NCI-H748 (cell line): ENCODE data around the gene ASPSCR1.

Experiments used
- DNase-seq: peaks from one replicate; lab custom pipeline; 2025; ENCODE audit not compliant: unreplicated experiment; lab: John Stamatoyannopoulos, UW

ASPSCR1 gene

DNA sequence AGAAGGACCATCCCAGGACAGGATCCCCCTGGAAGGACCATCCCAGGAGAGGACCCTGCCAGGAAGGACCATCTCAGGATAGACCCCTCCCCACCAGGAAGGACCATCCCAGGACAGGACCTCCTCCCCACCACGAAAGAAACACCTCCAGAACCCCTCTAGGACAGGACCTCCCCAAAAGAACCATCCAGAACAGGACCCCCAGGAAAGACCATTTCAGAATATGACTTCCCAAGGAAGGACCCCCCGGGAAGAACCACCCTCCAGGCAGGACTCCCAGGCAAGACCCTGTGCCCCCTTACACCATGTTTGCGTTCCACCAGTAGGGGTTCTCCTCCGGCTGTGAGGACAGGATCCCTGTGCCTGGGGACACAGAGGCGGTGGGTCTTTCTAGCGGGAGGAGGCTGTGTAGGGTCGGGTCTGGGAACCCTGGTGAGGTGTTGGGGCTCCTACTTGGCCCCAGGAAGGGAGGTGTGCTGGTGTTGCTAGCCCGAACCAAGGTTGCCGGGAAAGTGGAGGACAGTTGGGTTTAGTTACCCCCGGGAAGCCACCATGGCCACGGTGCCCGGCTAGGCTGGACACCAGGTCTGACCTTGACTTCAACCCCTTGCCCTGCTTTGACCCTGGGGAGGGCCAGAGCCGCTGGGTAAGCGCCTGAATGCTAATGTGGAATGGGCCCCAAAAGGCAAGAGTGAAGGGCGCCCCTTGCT lies 18.6 kb upstream of the ASPSCR1 start:
- no peak for DNase-seq

- peak; percentile 73 for DNase-seq
These were observed 17.9 kb upstream of the ASPSCR1 start for GRCh38 chr17:81959362-81960129.

DNA sequence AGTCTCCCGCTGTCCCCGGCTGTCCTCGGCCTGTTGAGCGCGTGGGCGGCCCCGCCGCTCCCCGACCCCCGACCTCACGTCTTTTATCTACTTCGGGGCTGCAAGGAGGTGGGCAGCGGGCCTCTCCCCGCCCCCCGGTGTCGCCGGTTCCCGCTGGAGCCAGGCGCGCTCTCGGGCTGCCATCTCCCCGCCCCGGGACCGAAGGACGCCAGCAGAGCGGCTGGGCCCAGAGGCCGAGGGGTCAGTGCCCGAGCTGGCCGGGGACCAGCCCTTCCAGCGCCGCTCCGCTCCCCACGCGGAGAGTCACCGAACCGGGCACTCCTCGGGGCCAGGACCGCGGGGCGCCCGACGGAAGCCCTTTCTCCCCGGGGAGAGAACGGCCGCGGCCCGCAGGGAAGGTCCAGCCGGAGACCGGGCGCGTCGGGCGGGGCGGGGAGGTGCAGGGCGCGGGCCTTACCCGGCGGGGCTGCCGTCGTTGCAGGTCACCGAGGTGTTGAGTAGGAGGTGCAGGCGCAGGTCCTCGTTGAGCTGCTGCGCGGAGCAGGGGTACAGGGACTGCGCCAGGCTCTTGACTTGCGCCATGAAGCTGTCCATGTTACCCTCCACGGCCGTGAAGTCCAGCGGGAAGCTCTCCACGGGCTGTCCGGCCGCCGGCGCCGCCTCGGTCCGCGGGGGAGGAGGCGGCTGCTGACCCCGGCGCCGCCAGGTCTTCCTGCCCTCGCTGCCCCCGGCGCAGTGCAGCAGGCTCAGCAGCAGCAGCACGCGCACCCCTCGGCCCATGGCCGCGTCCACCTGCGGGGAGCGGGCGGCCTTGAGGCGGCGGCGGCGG lies 17.1 kb upstream of the ASPSCR1 start:
- DNase-seq: peak; percentile 52

DNA sequence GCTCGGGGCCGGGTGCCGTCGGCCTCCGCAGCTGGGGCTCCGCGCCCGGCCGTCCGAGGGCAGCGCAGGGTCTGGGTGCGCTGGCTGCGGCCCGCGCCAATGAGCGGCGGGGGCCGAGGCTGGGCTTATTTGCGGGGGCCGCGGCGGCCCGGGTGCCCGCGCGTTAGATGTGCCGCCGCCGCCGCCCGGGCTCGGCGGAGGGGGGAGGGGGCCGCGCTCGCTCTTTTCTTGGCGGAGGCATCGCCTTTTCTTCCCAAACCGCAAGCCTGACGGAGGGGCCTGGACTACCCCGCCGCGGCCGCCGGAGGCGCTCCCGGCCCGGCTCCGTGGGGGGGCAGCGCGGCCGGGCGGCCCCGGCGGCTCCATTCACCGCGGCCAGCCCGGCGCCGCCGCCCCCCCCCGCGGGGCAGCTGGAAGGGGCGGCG lies 16.3 kb upstream of the ASPSCR1 start, which contains the start of gene NOTUM:
NOTUM (minus strand) TSS at position 101 of the 425 bp plus-strand sequence. CDS start 278 bp downstream, outside the sequence.
- DNase-seq: peak; percentile 58

DNA sequence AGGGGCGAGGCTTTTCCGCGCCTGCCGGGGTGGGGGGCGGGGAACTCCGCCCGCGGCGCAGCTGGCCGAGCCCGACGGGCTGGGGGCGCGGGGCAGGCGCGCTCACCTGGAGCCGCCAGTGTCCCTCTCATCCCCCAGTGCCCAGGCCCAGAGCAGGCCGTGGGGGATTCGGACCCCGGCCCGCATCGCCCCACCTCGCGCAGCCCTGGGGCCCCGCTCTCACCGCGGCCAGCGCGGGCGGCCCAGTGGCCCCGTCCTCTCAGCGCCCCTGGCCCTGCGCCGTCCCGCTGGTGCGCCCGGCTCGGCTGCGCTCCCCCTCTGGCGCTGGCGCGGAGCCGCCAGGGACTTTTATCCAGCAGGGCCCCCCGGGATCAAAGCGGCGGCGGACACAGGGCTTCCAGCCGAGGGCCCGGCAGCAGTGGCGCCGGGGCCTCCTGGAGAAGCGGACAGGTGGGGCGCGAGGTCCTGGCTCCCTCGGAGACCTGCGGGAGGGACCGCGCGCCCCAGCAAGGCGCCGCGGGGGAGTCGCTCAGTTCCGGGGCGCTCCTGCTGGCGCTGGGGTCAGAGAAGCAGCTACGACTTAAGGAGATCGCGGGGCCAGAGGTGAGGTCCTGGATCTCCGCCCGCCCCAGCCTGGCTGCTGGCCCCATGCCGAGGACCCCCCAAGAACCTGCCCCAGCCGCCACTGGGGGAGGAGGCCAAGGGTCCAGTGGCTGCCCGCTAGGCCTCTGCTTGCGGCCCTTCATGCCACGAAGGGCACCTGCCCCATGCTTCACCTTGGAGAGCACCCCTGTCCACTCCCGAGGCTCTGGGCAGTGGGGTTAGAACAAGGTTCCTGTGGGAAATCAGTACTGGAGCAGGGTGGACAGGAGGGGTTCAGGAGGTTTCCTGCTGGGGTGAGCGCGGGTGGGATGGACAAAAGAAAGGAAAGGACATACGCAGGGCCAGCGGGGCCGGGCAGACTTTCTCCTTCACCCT lies 15.6 kb upstream of the ASPSCR1 start:
- DNase-seq: peak; percentile 58

GRCh38 chr17:81962499-81963441 lies 14.7 kb upstream of the ASPSCR1 start:
- no peak for DNase-seq

GRCh38 chr17:81964081-81964849 lies 13.2 kb upstream of the ASPSCR1 start:
- no peak for DNase-seq

- peak; percentile 49 for DNase-seq
These were observed 10.8 kb upstream of the ASPSCR1 start for GRCh38 chr17:81966343-81967243.

GRCh38 chr17:81967244-81967532 lies 10.2 kb upstream of the ASPSCR1 start:
- no peak for DNase-seq

DNA sequence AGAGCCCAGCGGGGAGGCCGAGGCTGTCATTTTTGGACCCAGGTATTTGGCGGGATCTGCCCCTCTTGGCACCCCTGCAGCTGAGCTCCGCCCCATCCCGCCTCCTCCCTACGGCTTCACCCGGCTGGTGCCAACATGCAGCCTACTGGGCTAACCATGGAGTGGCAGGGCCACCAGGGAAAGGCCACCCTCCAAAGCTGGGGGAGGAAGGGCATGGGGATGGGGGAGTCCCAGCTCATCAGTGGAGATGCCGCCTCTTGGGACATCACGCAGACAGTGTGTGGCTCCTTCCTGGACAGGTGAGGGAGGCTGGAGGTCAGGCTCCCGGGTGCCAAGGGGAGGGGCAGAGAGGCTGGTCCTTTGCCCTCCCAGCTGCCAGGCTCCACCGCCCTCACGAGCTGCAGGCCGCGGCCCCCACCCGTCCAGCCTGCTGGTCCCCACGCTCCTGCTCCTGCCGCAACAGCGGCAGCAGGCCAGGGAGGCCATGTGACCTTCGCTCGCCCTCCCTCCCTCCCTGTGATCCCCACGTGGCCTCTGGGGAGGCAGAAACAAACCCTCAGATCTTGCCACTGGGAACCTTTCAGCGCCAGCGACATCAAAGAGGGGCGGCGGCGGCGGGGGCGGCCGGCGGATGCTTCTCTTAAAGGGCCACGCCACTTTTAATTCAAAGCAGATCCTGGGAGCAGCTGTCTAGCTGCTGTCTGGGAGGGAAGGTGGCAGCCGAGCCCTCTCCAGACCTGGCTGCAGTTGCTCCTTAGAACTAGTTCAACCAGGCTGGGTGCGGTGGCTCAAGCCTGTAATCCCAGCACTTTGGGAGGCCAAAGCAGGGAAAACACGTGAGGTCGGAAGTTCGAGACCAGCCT lies 9.7 kb upstream of the ASPSCR1 start:
- peak; percentile 52 for DNase-seq

- no peak for DNase-seq
These were observed 9.1 kb upstream of the ASPSCR1 start for GRCh38 chr17:81968396-81968745.

- no peak for DNase-seq
These were observed 8.3 kb upstream of the ASPSCR1 start for GRCh38 chr17:81968850-81969812.

- no peak for DNase-seq
These were observed 4.0 kb upstream of the ASPSCR1 start for GRCh38 chr17:81973432-81973831.

GRCh38 chr17:81976332-81977210 lies 858 bp upstream of the ASPSCR1 start:
- DNase-seq: peak; percentile 69
